GM12878 (cell line): ENCODE data around the gene KIAA1671. TPM values are rescaled to one million over a fixed set of nuclear protein-coding genes. Genes with fewer than 3 reads are reported as not detected.

Experiments
- ATAC-seq: fragments of 200-7000 bp; cut with Tn5 transposase; 3 replicates; pipeline ENCODE4 v1.9.1; 2020; ENCODE audit warnings: mild to moderate bottlenecking, moderate library complexity
- BruUV-seq: library from RNA; stranded (reverse); fragments of 400-500 nt; replicated peaks from 2 replicates; lab custom pipeline; 2021; lab: Mats Ljungman, UMichigan
- CTCF ChIA-PET: fragments of 300-600 bp; sonication (Branson Sonifier 250); formaldehyde crosslinking; extraction: SDS; loops from one replicate; lab custom pipeline; 2021; ENCODE audit warnings: inconsistent platforms; lab: Yijun Ruan, JAX
- POLR2A ChIA-PET: fragments of 350-600 bp; formaldehyde crosslinking; extraction: SDS; loops from one replicate; lab custom pipeline; 2021; ENCODE audit warnings: inconsistent platforms; lab: Charles Lee
- RAD21 ChIA-PET: fragments of 300-600 bp; sonication (Branson Sonifier 250); formaldehyde crosslinking; loops from one replicate; lab custom pipeline; 2023; ENCODE audit warnings: antibody characterized with exemption; ENCODE audit not compliant: unreplicated experiment; lab: Charles Lee
- SMC1A ChIA-PET: fragments of 300-600 bp; sonication (Branson Sonifier 250); formaldehyde crosslinking; loops from one replicate; lab custom pipeline; 2023; ENCODE audit not compliant: unreplicated experiment, uncharacterized antibody; lab: Charles Lee
- DNase-seq: peaks from one replicate; pipeline ENCODE4 v3.0.0-alpha.2; 2011; ENCODE audit warnings: low read depth, low spot score
- FAIRE-seq: peaks from 3 replicates; lab custom pipeline; 2011; peaks lifted over from hg19 to GRCh38; lab: Jason Lieb, UNC
- H2AFZ ChIP-seq: 2 replicates; pipeline ENCODE4 v1.6.0; 2011; ENCODE audit warnings: low read depth, low read length, control low read depth; ENCODE audit not compliant: control insufficient read depth
- H3K27ac ChIP-seq: 2 replicates; pipeline ENCODE4 v1.5.1; 2011; ENCODE audit warnings: control low read depth; ENCODE audit not compliant: control insufficient read depth, insufficient read depth
- H3K27me3 ChIP-seq, 2 experiments: replicated peaks in 1 of 2; 2 replicates each; pipeline versions ENCODE4 v1.6.0 to v1.6.1; 2011; ENCODE audit warnings: low read length in 1 of 2; ENCODE audit not compliant: control insufficient read depth in 2 of 2, insufficient read depth in 2 of 2
- H3K36me3 ChIP-seq, 2 experiments: 2 replicates each; pipeline ENCODE4 v1.5.1; 2011; ENCODE audit warnings: low read length in 1 of 2; ENCODE audit not compliant: control insufficient read depth in 2 of 2, insufficient read depth in 2 of 2
- H3K4me1 ChIP-seq: 2 replicates; pipeline ENCODE4 v1.6.1; 2011; ENCODE audit warnings: mild to moderate bottlenecking, low read length, moderate library complexity, mixed read lengths; ENCODE audit not compliant: control insufficient read depth, insufficient read depth
- H3K4me2 ChIP-seq: 2 replicates; pipeline ENCODE4 v1.6.0; 2011; ENCODE audit warnings: control low read depth; ENCODE audit not compliant: control insufficient read depth, insufficient read depth
- H3K4me3 ChIP-seq: fragments of 200-600 bp; sonication (generic); 2 replicates; pipeline ENCODE4 v1.5.1; 2016
- H3K79me2 ChIP-seq: 2 replicates; pipeline ENCODE4 v1.6.0; 2011; ENCODE audit warnings: low read length; ENCODE audit not compliant: control insufficient read depth, insufficient read depth
- H3K9ac ChIP-seq: 2 replicates; pipeline ENCODE4 v1.8.0; 2011; ENCODE audit warnings: low read length, control low read depth, mixed read lengths; ENCODE audit not compliant: control insufficient read depth, insufficient read depth
- H3K9me3 ChIP-seq: replicated peaks from 3 replicates; pipeline ENCODE4 v1.5.1; 2011; ENCODE audit warnings: mild to moderate bottlenecking, low read length; ENCODE audit not compliant: control insufficient read depth, insufficient read depth
- H4K20me1 ChIP-seq: 2 replicates; pipeline ENCODE4 v1.6.0; 2011; ENCODE audit not compliant: control insufficient read depth, insufficient read depth
- CHD4 ChIP-seq: fragments of 200-600 bp; sonication (generic); IDR thresholded peaks from 2 replicates; pipeline ENCODE4 v1.6.1; 2016; ENCODE audit warnings: mild to moderate bottlenecking
- CTCF ChIP-seq, 3 experiments: IDR thresholded peaks in 2 of 3; conservative IDR thresholded peaks in 1 of 3; 2 replicates each; pipeline ENCODE4 v1.5.1; 2011; ENCODE audit warnings: low read depth in 3 of 3, low read length in 3 of 3, mild to moderate bottlenecking in 3 of 3, control low read depth in 2 of 3, moderate library complexity in 2 of 3, inconsistent platforms in 1 of 3, mixed read lengths in 1 of 3; ENCODE audit not compliant: control insufficient read depth in 2 of 3, insufficient read depth in 1 of 3; ENCODE audit errors: extremely low read depth in 1 of 3
- DPF2 ChIP-seq: fragments of 450-650 bp; IDR thresholded peaks from 2 replicates; pipeline ENCODE4 v1.6.1; 2017; ENCODE audit warnings: mild to moderate bottlenecking
- EP300 ChIP-seq, 2 experiments: fragments of 150-350 bp in 1 of 2; IDR thresholded peaks; 2 replicates each; pipeline ENCODE4 v1.6.1; 2011 to 2012; ENCODE audit warnings: low read depth in 2 of 2, low read length in 2 of 2, borderline replicate concordance in 1 of 2, improper control_type of control experiment in 1 of 2, inconsistent platforms in 1 of 2; ENCODE audit not compliant: control insufficient read depth in 1 of 2
- HCFC1 ChIP-seq: fragments of 150-350 bp; IDR thresholded peaks from 2 replicates; pipeline ENCODE4 v1.6.1; 2014; ENCODE audit warnings: low read length
- KDM1A ChIP-seq: fragments of 200-600 bp; sonication (generic); IDR thresholded peaks from 2 replicates; pipeline ENCODE4 v1.6.1; 2016; ENCODE audit warnings: borderline replicate concordance
- MYB ChIP-seq: fragments of 150-350 bp; IDR thresholded peaks from 2 replicates; pipeline ENCODE4 v1.6.1; 2014; ENCODE audit warnings: mild to moderate bottlenecking, low read depth, low read length, borderline replicate concordance
- NBN ChIP-seq: fragments of 450-650 bp; IDR thresholded peaks from 2 replicates; pipeline ENCODE4 v1.6.1; 2016
- RAD21 ChIP-seq: IDR thresholded peaks from 2 replicates; pipeline ENCODE4 v1.6.1; 2011; ENCODE audit warnings: mild to moderate bottlenecking, low read depth, low read length, moderate library complexity; ENCODE audit not compliant: insufficient read depth
- SMC3 ChIP-seq: IDR thresholded peaks from 2 replicates; pipeline ENCODE4 v1.6.1; 2011; ENCODE audit warnings: low read length, improper control_type of control experiment, borderline replicate concordance
- SREBF1 ChIP-seq: IDR thresholded peaks from 2 replicates; pipeline ENCODE4 v1.6.1; 2012; ENCODE audit warnings: mild to moderate bottlenecking, low read length
- STAT1 ChIP-seq: fragments of 450-650 bp; conservative IDR thresholded peaks from 2 replicates; pipeline ENCODE4 v1.6.1; 2014; ENCODE audit warnings: antibody characterized with exemption, mild to moderate bottlenecking
- SUPT20H ChIP-seq: IDR thresholded peaks from 2 replicates; pipeline ENCODE4 v1.6.1; 2011; ENCODE audit warnings: low read depth, mild to moderate bottlenecking, low read length, moderate library complexity, borderline replicate concordance; ENCODE audit not compliant: control insufficient read depth
- TCF3 ChIP-seq: IDR thresholded peaks from 2 replicates; pipeline ENCODE4 v1.6.1; 2012; ENCODE audit warnings: low read depth, mild to moderate bottlenecking, low read length, borderline replicate concordance; ENCODE audit not compliant: insufficient read depth
- ZBTB40 ChIP-seq: fragments of 450-650 bp; IDR thresholded peaks from 2 replicates; pipeline ENCODE4 v1.6.1; 2016; ENCODE audit warnings: mild to moderate bottlenecking, moderate library complexity, borderline replicate concordance
- ZNF622 ChIP-seq: fragments of 450-650 bp; IDR thresholded peaks from 2 replicates; pipeline ENCODE4 v1.6.1; 2017; ENCODE audit warnings: mild to moderate bottlenecking, inconsistent platforms
- WGBS: methylation state at CpG from one replicate; pipeline ENCODE4 v1.1.6; 2016; ENCODE audit warnings: low lambda C conversion rate; ENCODE audit not compliant: insufficient replicate concordance, insufficient coverage; ENCODE audit errors: missing lambda C conversion rate; 5-methylcytosine and 5-hydroxymethylcytosine counted together
- in situ Hi-C: fragments of 300-500 bp; cut with MboI; formaldehyde crosslinking; loops from 9 replicates; pipeline ENCODE4 v1.14.3; 2018; ENCODE audit warnings: mixed read lengths
- intact Hi-C: fragments of 100-400 bp; cut with micrococcal nuclease; formaldehyde crosslinking; loops from one replicate; pipeline ENCODE4 v1.14.2; 2022; ENCODE audit not compliant: unreplicated experiment
- polyA plus RNA-seq, 11 experiments: library from polyadenylated mRNA; depleted of rRNA in 4 of 11; unstranded in 6 of 11; stranded (reverse) in 5 of 11; fragments of >200 nt; fragmentation: Nextera tagmentation in 4 of 11; fragmentation: Illumina TruSeq in 1 of 11; extraction: Ambion mirVana in 4 of 11; extraction: Trizol in 1 of 11; gene quantifications; 1 replicate in 1 of 11; 2 replicates in 10 of 11; pipeline versions ENCODE4 v1.2.1 to v1.2.3, GENCODE V29; 2011 to 2016; ENCODE audit warnings: inconsistent platforms in 2 of 11, missing spikeins in 2 of 11, low read depth in 1 of 11
- total RNA-seq, 4 experiments: library from RNA; depleted of rRNA in 3 of 4; stranded (reverse); fragments of >200 nt in 3 of 4; fragmentation: Illumina TruSeq in 1 of 4; extraction: Trizol in 1 of 4; gene quantifications; 2 replicates each; pipeline versions ENCODE4 v1.2.1 to v1.2.3, GENCODE V29; 2013 to 2021
- TF ChIP-seq, protein P1 (sequence below): IDR thresholded peaks from 2 replicates; pipeline ENCODE4 v1.6.1; 2011; ENCODE audit warnings: low read depth, mild to moderate bottlenecking, low read length, moderate library complexity, borderline replicate concordance; ENCODE audit errors: extremely low read depth

The KIAA1671 gene
- total and polyA plus RNA-seq, 10 of the 15 experiments (the other 5 are each of a cell fraction or from before 2014, with no cell fraction given) = 0.05 to 2.7 (median 0.33) TPM

GRCh38 chr22:25080855-25081254 lies 128.3 kb downstream of the KIAA1671 start (continued):
- TF ChIP-seq ZBTB40 = no peak
- no peak for TF ChIP-seq EP300 (IDR thresholded peaks at IDR 0.05; ENCODE audit: borderline replicate concordance in 1 of 2, control insufficient read depth in 1 of 2, low read depth in 2 of 2, low read length in 2 of 2)
- TF ChIP-seq SREBF1 = no peak
- TF ChIP-seq, protein P1, sequence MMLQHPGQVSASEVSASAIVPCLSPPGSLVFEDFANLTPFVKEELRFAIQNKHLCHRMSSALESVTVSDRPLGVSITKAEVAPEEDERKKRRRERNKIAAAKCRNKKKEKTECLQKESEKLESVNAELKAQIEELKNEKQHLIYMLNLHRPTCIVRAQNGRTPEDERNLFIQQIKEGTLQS = no peak
- TF ChIP-seq DPF2 = no peak
- no peak for TF ChIP-seq HCFC1
- TF ChIP-seq STAT1 = no peak

GRCh38 chr22:25081409-25081824 lies 128.9 kb downstream of the KIAA1671 start:
- no TSS peak for BruUV-seq
- in situ Hi-C loops (loop anchor here (5.0 kb wide), 2 partner anchors 91 to 251 kb away; no protein-coding TSS in a partner anchor), intact Hi-C loops (loop anchor here (1.0 to 2.0 kb wide), 2 partner anchors 91 to 253 kb away; no protein-coding TSS in a partner anchor)
- no peaks in the 10 kb centered on the region for H3K36me3 ChIP-seq
- SMC1A ChIA-PET = interaction anchor here (0.8 to 3.9 kb wide), 15 partner anchors 10 to 462 kb away, joined by 3 to 32 read pairs (median 4); no protein-coding TSS in a partner anchor
- H3K4me3 ChIP-seq = no peak overlapping the region
- peaks cover 34% of the 10 kb centered on the region for H3K4me1 ChIP-seq
- no peaks in the 10 kb centered on the region for H3K27me3 ChIP-seq
- RAD21 ChIA-PET = interaction anchor here (0.7 to 3.5 kb wide), 17 partner anchors 9 to 691 kb away, joined by 3 to 35 read pairs (median 4); no protein-coding TSS in a partner anchor
- H3K4me2 ChIP-seq = no peak overlapping the region
- no peaks in the 10 kb centered on the region for H4K20me1 ChIP-seq
- FAIRE-seq = no peak
- no peak overlapping the region for H2AFZ ChIP-seq
- no peaks in the 10 kb centered on the region for H3K79me2 ChIP-seq
- no peak for DNase-seq
- no peaks in the 10 kb centered on the region for H3K9me3 ChIP-seq
- H3K9ac ChIP-seq = no peak overlapping the region
- H3K27ac ChIP-seq = no peak overlapping the region
- peak; percentile 51 for ATAC-seq
- WGBS = 0% methylated on average over 3 of the region's 3 CpGs
- POLR2A ChIA-PET = no interaction called here
- CTCF ChIA-PET = interaction anchor here (0.8 to 9.4 kb wide), 25 partner anchors 9 to 691 kb away, joined by 3 to 160 read pairs (median 4); no protein-coding TSS in a partner anchor
- TF ChIP-seq MYB (no peak), CTCF (IDR thresholded peaks at IDR 0.05 in 2 of 3, conservative IDR thresholded peaks at IDR 0.05 in 1 of 3; ENCODE audit: control insufficient read depth in 2 of 3, extremely low read depth in 1 of 3, insufficient read depth in 1 of 3, low read depth in 3 of 3, low read length in 3 of 3) (peak; percentile 60 to 77 (median 69)), SMC3 (peak; percentile 72; the same call in 1 of the 2 replicates), KDM1A (no peak), ZNF622 (no peak), TCF3 (no peak), SUPT20H (no peak), RAD21 (peak; percentile 44), NBN (0 out of 2 replicates have a peak, but pooled peaks have one; percentile 24), CHD4 (no peak)
